G401.6 (cell line): Measurements from ENCODE around the gene ITGB7.
A peak's percentile ranks its signal among the peaks of the same experiment; 100 is the strongest.

Experiments
- FAIRE-seq: peaks from 2 replicates; lab custom pipeline; 2012; peaks lifted over from hg19 to GRCh38; lab: Jason Lieb, UNC

Gene ITGB7, protein sequence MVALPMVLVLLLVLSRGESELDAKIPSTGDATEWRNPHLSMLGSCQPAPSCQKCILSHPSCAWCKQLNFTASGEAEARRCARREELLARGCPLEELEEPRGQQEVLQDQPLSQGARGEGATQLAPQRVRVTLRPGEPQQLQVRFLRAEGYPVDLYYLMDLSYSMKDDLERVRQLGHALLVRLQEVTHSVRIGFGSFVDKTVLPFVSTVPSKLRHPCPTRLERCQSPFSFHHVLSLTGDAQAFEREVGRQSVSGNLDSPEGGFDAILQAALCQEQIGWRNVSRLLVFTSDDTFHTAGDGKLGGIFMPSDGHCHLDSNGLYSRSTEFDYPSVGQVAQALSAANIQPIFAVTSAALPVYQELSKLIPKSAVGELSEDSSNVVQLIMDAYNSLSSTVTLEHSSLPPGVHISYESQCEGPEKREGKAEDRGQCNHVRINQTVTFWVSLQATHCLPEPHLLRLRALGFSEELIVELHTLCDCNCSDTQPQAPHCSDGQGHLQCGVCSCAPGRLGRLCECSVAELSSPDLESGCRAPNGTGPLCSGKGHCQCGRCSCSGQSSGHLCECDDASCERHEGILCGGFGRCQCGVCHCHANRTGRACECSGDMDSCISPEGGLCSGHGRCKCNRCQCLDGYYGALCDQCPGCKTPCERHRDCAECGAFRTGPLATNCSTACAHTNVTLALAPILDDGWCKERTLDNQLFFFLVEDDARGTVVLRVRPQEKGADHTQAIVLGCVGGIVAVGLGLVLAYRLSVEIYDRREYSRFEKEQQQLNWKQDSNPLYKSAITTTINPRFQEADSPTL

DNA sequence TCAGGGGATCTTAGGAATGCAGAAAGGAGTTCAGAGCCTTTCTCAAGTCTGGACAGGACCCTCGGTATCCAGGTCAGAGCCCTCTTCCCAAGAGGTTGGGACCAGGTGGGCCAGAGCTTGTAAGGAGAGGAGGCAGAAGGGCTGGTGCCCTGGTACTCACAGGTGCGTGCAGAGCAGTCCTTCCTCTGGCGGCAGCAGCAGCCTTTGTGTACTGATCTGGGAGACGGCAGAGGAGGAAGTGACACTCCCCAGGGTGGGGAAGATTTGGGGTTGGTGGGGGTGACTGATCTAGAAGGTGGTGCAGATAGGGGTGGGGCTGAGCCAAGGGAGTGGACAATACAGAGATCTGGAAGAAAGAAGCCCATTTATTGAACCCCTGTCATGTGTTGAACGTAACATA is at the start of gene ITGB7:
Gene ITGB7, minus strand, starts transcription at position 210 of the 400 bp plus-strand sequence. CDS start 6,808 bp downstream, outside the sequence.
- FAIRE-seq: no peak

DNA sequence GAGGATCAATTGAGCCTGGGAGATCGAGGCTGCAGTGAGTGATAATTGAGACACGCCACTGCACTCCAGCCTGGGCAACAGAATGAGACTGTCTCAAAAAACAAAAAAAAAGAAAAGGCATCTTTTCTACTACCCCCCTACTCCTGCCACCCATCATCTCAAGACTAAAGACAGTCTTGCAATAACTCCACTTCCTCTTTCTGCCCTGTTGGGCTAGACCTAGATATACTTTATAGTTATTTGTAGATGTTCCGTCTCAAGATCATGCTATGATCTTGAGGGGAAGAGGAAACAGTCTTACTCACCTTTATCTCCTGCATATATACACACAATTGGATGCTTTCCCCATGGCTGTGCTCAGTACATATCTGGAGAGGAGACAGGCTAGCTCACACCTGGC is 48.9 kb upstream of the ITGB7 start:
- no peak for FAIRE-seq

DNA sequence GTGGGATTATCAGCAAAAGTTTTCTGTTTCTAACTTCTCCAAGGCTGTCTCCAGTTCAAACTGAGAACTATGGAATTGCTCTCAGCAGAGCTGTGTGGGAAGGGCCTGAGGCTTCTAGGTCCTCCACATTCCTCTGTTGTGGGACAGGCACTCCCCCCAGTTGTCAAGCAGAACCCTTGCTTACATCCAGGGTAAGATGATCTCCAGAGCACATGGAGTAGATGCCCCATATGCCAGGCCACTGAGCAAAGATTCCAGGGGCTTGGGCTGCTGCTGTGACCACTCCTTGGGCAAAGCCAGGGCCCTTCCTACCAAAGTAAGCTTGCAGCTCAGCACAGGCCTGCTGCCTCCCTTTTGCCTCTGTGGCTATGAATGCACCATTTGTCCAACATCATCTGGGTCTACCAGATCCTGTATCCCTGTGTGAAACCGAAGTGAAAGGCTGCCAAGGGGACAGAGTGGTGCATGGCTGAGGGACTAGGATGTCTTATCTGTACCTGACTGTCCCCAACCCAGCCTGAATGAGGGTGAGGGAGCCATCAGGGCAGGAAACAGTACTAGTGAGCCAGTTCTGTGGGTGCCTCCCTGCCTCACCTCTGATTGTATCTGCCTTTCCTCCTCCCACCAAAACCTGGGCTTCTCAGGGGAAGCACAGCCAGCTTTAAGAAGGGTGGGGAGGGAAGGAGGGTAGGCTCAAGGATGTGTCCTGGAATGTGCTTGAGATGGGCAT is 47.9 kb upstream of the ITGB7 start:
- no peak for FAIRE-seq

DNA sequence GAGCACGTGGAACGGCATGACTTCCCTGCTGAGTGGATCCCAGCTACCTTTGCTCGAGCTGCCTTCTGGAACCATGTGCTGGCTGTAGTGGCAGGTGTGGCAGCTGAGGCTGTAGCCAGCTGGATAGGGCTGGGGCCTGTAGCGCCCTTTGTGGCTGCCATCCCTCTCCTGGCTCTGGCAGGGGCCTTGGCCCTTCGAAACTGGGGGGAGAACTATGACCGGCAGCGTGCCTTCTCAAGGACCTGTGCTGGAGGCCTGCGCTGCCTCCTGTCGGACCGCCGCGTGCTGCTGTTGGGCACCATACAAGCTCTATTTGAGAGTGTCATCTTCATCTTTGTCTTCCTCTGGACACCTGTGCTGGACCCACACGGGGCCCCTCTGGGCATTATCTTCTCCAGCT is 46.2 kb upstream of the ITGB7 start:
- no peak for FAIRE-seq

DNA sequence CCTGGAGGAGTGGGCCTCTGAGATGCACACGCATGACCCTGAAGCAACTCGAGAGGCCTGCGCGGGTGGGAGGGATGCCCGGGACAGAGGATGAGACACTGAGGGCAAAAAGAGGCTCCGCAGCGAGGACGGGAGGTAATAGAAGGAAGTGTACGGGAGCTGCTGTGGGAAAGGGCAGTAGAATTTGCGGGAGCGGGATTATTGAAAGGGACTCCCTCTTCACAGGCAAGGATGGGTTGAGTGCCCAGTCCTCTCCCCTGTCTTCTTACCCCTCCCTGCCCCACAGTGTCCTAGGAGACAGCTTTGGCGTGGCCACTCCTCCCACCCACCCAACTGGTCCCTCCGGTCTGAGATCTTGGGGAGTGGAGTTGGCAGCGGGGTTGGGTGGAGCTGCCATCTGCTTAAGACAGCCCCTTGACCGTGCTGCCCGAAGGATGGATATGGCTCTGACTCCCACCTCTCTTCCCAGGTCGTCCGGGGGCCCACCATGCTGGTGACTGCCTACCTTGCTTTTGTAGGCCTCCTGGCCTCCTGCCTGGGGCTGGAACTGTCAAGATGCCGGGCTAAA is 45.4 kb upstream of the ITGB7 start:
- no peak for FAIRE-seq

DNA sequence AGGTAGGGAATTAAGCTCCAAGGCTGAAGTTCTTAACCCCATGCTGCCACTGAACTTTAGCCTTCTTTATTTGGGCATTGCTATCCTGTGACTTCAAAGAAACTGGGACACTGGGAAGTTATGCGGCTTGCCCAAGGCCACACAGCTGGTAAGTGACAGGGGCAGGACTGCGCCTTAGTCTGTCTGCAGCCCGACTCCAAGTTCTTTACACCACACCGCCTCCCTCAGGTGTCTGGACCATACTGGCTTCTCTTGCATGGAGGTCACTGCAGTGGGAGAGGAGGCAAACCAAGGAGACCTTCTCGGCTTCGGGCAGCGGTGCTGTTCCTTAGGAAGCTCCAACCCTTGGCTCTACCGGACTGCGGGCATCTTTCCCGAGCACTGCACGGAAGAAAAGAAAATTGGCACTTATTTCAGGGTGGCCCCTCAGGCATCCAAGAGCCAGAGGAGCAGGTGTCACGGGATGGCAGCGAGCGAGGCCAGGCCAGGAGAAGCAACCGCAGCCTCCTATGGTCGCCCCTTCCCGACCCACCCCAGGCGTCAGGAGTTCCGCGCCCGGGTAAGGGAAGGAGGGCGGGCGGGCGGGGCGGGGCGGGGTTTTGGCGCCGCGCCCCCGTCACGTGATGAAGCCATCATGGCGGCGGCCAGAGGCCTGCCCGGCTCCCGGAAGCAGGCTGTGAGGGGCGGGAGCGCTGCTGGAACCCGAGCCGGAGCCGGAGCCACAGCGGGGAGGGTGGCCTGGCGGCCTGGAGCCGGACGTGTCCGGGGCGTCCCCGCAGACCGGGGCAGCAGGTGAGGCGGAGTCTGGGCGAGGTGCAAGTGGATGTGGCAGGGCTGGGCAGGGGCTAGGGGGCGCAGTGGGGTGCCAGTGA is 44.7 kb upstream of the ITGB7 start:
- FAIRE-seq: peak; percentile 23

DNA sequence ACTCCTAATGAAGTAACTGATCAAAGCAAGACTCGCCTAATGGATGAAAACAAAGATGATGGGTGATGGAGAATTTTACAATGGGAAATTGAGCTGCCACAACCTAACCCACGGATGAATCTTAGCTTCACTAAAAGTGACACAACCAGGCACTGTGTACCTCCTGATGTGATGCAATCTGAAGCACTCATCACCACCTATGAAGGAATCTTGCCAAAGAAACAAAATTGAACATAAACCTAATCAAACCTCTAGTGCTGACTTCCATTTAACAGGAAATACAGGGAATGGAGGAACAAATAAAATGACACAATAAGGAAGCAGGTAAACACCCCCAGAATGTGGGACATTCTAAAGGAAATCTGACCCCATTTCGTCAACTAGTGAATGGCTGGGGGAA is 38.2 kb upstream of the ITGB7 start:
- FAIRE-seq: no peak

DNA sequence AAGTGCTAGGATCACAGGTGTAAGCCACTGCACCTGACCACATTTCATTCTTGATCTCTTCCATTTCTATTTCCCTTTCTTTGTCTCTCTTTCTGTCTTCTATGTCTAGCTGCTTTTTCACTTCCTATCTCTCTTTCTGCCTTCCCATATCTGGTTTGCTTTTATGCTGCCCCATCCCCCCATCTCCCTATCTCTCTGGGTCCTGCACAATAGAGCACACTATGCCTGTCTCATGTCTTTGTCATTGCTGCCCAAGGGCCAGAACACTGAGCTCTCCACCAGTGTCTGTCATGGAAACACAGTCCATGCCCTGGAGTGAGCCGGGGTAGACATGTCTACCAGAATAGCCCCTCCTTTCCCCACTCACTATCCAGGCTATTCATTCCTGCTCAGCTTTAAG is 37.3 kb upstream of the ITGB7 start:
- no peak for FAIRE-seq

DNA sequence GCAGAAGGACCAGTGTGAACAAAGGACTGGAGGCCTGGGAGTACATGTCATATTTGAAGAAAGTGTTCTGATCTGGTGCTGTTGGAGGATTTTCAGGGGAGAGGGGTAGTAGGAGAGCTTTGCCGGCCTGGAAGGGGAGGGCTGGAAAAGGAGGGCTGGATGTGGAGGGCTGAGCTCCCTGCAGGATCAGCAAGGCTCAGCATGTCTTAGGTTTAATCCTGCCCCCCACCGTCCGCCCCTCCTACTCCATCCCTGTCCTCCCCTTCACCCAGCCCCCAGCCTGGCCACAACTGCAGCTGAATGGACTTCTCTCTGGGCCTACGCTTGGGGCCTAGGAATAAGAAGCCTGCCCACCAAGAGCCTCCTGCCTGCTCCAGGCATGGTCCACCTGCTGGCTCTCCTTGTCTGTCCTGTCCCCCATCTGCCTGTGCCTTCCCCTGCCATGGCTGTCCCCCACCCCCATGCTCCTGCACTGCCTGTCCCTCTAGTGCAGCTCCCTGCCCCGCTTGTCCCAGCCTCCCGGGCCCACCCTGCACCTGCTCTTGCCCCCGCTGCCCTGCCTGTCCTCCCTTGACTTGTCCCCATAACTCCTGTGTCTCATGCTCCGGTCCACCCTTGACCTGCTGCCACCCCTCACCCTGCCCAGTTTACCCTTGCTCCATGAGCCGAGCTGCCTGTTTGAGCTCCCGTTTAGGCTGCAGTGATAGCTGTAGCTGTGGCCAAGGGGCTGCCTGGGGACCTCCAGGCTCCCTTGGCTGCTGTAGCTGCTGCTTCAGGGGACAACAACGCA is 34.8 kb upstream of the ITGB7 start:
- no peak for FAIRE-seq

DNA sequence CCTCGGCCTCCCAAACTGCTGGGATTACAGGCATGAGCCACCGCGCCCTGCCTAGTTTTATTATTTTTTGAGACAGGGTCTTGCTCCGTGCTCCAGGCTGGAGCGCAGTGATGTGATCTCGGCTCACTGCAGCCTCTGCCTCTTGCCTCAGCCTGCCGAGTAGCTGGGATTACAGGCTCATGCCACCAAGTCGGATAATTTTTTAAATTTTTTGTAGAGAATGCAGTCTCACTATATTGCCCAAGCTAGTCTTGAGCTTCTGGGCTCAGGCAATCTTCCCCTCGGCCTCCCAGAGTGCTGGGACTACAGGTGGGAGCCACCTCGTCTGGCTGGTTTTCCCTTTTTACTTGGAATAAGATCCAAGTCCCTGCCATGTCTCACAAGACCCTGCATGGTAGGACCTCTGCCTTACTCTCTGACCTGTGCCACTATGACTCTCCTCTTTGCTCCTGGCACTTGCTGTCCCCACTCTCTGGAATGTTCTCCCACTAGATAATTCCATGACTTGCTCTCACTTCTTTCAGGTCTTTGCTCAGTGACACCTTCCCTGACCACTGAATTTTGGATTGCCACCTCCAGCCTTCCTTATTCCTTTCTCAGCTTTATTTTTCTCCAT is 32.7 kb upstream of the ITGB7 start:
- FAIRE-seq: no peak

DNA sequence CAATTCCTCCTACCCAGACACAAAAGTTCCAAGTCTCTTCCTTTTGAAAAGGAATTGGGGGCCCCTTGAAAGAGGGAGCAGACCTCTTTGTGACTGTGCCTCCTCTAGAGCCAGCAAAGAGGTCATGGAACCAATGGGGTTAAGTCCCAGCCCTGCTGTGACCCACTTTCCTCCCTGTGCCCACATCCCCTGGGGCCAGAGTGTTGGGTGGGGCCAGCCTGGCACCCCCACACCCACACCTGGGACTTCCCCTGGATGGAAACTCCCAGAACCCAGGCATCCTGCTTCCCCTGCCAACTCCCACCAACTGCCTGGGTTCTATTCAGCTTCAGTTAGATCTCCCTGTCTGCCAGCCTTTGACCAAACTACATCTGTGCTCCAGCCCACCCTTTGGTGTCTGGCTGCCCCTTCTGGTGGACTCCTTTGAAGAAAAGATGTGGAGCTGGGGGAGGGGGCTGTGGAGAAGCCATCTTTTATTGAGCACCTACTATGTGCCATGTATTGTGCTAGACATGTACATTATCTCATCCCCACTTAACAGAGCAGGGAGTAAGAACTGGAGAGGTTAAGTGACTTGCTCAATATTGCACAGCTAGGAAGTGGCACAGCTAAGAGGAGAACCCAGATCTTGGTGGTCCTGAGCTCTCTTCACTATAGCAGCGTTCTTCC is 29.5 kb upstream of the ITGB7 start:
- no peak for FAIRE-seq

DNA sequence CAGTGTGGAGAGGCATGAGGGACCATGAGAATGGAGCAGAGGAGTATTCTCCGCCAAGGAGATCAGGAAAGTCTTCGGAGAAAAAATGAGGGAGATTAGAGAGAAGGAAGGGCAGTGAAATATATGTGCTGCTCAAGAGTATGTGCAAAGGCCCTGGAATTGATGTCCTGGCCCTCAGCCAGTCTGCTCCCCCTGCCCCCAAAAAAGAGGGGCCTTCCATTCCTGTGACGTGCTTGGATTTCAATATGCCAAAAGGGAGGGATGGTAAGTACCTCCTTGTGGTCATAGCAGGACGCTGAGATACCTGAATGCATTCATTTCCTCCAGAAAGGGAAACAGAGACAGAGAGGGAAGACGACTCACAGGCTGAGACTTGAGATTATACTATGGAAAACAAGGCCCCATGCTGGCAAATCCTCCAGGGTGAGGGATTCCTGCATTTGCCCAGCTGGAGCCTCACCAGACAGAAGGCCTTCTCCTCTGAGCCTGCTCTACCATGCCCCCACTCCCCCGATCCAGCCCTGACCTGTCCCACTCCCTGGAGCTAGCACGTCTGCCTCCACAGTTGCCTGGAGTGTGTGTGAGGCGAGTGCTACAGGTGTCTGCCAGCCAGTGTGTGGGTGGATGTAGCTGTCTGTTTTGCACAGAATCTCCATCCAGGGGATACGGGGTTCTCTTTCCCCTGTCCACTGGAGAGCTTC is 28.8 kb upstream of the ITGB7 start:
- FAIRE-seq: no peak

DNA sequence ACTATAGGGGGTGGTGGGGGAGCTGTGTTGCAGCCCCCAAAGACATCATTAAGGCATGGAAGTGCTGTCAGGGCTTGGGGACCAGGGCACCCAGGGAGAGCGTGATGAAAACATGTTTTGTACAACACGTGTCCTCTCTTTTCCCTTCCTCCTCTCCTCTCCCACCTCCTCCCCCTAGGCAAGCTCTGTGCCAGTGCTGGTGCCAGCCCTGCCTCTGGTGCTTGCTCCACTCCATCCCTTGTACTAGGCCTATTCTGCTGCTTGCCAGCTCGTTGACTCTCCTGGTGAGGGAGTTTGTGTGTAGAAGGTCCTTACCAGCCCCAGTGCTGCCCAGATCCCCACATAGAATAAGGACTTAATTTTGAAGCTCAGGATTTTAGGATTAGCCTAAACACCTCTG is 28.1 kb upstream of the ITGB7 start:
- no peak for FAIRE-seq

DNA sequence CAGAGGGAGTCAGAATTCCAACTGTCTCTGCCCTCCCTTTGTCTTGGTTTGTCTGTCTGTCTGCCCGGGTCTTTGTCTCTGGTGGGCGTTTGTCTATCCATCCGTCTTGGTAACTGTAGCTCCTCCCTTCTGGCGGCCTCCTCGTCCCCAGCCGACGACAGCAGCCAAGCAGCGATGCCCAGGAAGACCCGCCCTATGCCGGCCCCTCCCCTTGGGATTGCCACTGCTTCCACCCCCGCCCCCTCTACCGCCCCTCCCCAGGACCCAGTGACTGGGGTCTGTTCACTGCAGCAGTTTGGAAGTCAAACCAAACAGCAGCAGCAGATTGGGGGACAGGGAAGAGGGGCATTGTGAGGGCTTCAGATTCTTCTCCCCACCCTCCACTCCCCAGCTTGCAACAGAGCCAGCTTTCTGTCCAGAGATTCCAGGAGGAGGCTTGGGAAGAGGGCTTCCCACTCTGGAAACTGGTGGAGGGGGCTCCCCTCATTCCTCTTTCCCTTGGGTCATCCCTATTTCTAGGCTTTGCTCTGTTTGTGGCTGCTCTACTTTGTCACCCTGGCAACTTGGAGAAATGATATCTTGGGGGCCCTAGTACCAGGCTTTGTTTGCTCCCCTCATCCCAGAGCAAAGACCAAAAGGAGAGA is 27.3 kb upstream of the ITGB7 start:
- no peak for FAIRE-seq

DNA sequence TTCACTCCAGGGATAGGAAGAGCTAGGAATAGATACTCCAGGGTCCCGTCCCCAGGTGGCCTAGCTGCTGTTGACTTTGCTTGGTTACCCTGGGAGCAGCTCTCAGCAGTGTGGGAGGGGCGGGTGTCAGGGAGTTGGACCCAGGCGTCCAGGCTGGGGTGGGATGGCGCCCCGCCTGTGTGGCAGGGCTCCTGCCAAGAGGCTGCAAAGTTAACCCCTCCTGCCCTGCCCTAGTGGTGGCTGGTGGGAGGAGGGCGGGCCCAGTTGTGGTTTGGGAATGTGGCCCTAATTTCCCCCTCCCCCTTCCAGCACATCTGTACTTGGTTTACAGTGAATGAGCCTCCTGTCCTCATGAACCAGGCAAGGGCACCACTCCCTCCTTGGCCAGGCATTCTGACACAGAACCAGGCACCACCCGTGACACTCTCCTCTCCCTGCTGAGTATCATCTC is 26.6 kb upstream of the ITGB7 start:
- FAIRE-seq: no peak

DNA sequence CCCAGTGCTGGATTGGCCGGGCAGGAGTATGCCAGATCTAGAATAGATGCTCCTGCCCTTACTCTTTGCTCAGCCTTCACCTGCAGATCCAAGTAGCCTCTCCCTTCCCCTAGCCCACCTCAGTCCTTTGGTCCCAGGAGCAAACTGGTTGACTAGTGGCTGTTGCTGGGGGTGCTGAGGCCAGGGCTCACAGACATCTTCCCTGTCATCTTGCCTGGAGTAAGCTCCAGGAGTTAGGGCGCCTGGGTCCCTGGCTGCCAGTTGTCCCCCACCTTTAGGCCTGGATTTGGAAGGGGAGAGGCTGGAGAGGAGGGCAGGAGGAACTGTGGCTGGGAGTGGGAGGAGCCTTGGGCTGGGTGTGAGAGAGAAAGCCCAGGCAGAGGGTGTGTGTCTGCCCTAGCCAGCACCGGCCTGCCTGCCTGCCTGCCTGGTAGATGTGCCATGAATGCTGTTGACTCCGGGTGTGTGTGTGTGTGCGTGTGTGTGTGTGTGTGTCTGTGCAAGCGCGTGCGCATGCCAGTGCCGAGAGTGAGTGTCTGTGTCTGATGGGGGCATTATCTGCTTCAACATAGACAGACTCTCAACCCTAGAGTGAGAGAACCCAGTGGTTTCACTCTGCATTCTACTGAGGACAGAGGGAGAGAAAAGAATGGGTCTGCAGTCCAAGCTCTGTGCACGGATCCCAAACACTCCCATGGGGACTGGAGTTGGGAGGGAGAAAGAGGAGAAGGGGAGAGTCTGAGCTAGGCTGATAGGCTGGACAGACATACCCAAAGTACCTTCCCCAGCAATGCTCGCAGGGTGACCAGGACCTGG is 25.8 kb upstream of the ITGB7 start:
- FAIRE-seq: no peak

DNA sequence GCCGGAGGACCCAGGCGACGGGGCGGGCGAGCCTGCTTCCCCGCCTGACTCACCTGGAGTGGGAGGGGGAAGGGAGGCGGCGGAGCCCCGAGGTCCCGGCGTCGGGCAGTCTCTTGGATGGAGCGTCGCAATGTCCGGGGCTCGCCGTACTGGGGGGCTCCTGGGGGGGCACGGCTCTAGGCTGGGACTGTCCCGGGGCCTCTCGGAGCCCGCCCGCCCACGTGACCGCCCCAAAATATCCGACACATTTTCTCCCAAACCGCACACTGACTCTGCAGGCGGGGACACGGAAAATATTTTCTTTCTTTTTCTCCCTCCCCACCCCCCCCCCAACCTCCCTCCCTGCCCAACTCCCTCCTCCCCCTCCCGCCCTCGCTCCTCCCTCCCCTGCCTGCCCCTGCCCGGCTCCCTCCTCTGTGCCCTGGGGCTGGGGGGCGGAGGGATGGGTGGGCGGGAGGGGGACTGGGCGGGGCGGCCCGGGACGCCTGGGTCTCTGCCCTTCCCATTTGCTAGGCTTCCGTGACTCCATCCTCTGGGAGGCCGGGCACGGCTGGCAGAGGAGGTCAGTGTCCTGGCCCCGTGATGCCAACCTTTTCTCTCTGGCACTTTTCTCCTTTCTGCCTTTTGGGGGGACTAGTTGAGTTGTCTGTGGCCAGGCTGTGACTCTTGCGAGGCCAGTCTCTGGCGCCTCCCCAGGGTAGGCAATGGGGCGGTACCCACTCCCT is 25.0 kb upstream of the ITGB7 start, which contains the start of gene RARG:
Gene RARG, minus strand, starts transcription at position 289 of the 725 bp plus-strand sequence. CDS start 4,664 bp downstream, outside the sequence.
- no peak for FAIRE-seq
